HG03196 (cell line): ENCODE data around the gene MPG.

Source experiments
- ATAC-seq: cut with Tn5 transposase; IDR thresholded peaks from one replicate; pipeline ENCODE4 v1.9.1; 2021; ENCODE audit not compliant: unreplicated experiment

The MPG gene

GRCh38 chr16:50769-51591 is 27.0 kb upstream of the MPG start:
- no peak for ATAC-seq

DNA sequence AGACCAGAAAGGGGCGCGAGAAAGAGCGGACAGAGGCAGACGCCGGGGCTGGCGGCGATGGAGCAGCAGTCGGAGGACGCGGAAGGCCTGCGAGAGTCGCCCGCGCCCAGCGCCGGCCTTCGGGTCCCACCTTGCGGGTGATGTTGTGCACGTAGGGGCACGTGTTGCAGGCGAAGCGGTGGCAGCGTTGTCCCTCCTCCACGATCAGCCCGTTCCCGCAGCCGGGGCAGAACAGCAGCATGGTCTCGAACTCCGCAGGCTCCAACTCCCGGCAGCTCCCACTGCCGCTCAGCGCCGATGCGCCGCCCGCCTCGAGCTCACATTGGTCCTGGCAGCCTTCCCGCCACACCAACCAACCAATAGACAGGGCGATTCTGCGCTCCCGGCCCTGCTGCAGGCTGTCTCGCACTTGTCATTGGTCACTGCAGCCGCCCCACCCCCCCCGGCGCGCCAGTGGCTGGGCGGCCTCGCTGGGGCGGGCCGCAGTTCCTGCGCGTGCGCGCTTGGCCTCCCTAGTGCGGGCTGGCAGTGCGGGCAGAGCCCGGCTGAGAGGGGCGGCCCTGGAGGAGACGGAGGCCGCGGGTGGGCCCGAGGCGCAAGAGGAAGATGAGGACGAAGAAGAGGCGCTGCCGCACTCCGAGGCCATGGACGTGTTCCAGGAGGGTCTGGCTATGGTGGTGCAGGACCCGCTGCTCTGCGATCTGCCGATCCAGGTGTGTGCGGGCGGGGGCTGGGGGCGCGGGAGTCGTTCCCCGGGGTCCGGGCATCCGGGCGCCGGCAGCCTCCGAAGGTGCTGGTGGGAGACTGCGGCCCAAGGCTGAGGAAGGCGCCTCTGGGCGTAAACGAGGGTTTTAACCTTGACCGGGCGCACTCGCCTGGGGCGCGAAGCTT is 24.4 kb upstream of the MPG start, which contains the start of the genes POLR3K and SNRNP25:
TSS of gene POLR3K (minus strand) at position 263 of the 891 bp plus-strand sequence. CDS start at position 241, 22 bp downstream.
TSS of gene SNRNP25 (plus strand) at position 483 of the 891 bp plus-strand sequence. CDS start at position 672, 189 bp downstream.
- ATAC-seq, result peak; percentile 91

- no peak for ATAC-seq
Observed at GRCh38 chr16:54237-54581, 23.8 kb upstream of the MPG start.

- no peak for ATAC-seq
Observed at GRCh38 chr16:55571-56136, 22.4 kb upstream of the MPG start.

GRCh38 chr16:56231-56927 is 21.6 kb upstream of the MPG start:
- ATAC-seq, result no peak

GRCh38 chr16:57711-58110 is 20.3 kb upstream of the MPG start:
- ATAC-seq, result no peak

- no peak for ATAC-seq
Observed at GRCh38 chr16:58491-59439, 19.3 kb upstream of the MPG start.

DNA sequence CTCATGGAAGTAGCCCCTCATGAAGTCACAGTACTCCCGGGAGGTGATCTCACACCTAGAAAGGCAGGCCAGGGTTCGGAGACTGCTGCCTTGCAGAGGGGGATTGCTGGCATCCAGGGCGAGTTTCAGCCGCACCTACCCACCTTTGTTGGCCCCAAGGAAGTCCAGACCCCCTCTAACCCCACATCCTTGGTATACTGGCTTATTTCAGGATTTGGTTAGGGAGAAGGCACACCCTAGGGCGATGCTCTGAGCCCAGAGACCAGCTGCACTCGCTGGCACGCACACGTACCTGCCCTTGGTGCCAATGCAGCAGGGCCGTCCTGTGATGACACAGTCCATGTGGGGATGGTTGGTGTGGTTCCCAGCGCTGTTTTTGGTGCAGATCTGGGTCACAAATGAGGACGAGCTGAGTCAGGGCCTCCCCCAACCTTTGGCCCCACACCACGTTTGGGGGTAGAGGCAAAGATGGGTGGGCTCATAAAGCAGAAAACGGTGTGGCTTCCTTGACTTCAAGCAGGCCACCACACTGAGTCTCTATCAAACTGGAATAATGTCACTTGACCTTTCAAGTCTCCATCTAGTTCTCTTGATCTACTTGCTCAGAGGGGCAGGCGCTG is 18.5 kb upstream of the MPG start:
- ATAC-seq, result no peak

DNA sequence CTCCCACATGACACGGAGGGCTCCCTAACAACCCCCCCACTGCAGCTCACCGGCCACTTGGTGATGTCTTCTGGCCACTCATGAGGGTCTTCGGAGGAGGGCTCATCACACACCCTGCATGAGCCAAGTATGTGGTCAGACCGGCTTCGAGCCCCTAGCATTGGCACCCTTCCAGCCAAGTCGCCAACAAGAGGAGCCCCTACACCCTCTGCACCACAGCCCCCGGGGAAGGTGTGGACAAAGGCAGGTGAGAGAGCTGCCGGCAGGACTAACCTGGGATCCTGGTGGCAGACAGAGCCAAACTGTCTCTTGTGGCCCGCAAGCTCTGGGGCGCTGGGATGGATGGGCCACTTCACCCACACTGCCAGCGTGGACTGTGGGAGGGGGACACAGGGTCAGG is 17.9 kb upstream of the MPG start:
- no peak for ATAC-seq

DNA sequence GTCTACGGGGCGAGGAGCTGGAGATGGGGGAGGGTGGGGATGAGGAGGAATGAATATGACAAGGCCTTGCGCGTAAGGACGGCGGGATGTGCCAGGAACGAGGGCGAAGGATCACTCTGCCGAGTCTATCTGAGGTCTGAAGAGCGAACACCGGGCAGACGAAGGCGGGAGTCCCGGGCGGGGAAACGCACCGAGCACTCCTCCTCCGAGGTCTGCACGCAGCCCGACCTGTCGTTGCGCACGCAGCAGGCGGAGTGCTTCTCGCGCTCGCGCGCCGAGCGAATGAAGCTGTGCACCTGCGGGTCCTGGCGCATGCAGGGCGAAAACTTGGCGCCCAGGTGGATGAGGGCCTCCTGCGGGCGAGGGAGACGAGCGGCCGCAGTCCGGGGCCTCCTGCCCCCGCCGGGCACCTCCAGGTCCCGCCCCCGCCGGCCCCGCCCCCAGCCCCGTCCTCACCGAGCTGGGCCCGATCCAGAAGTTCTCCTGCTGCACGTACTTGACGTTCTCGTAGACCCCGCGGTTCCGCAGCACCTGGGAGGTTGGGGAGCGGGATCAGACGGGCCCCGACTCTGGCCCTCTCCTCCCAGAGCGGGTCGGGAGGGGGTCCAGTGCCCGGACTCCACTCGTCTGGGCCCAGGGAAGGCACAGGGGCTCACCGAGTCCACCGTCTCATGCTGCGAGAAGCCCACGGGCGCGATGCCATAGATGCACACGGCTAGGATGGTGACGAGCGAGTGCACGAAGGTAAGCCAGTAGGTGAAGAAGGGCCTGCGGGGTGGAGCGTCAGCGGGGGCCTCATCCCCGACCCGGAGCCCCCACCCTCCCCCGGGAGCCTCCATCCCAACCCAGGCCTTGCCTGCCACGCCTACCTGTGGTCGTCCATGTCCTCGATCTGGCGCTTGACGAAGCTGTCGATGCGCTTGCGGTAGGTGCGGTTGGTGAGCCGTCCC is 16.8 kb upstream of the MPG start:
- ATAC-seq, result no peak

GRCh38 chr16:61879-62281 is 16.1 kb upstream of the MPG start:
- ATAC-seq, result no peak

GRCh38 chr16:62283-62967 is 15.6 kb upstream of the MPG start:
- ATAC-seq, result no peak

DNA sequence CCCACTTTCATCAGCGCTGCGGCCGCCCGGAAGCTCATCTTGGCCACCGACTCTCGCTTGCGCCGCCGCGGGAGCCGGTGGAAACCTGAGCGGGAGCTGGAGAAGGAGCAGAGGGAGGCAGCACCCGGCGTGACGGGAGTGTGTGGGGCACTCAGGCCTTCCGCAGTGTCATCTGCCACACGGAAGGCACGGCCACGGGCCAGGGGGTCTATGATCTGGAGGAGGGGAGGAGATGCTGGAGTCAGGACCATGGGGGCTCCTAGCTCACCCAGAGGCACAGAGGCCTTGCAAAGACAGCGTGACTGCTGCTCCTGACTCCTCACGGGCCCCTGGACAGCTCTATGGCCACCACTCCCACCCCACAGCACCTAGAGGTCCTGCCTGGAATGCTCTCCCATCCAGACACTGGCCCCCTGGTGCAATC is 15.0 kb upstream of the MPG start:
- ATAC-seq, result no peak

- no peak for ATAC-seq
Observed at GRCh38 chr16:63466-63865, 14.6 kb upstream of the MPG start.

DNA sequence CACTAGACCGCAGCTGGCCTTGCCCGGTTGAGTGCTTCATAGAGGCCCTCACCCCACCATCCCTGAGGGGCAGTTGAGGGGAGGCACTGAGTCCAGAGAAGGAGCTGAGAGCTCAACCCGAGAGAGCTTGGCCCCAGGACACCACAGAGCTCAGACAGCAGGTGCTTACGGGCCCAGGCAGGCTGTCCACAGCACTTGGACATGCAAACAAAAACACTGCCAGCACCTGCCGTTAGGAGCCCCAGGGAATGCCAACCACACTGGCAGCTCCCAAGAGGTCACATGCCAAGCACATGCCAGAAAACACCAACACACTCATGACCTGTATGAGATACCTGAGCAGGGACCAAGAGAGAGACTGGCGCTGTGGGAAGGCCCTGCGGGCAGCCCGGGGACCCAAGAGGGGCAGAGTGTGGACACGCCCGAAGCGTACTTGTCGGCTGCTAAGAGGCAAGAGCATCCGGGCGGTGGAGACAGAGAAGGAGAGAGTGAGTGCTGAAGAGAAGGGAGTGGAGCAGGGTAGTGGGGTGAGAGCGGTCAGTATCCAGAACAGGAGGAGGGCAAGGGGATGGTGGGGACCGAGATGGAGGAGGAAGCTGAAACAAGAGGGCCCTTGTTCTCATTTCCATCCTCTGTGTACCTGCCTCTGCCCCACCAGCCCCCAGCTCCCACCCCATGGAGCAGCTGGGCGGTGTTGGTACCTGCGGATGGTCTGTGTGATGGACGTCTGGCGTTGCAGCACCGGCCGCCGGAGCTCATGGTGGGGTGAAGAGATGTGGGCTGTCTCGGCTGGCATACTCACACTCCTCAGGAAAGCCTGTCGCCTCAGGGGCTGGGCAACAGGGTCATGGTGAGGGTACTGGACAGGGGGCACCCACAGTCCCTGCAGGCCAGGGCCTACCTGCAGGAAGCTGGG is 13.8 kb upstream of the MPG start:
- no peak for ATAC-seq

GRCh38 chr16:64914-65255 is 13.1 kb upstream of the MPG start:
- ATAC-seq, result no peak

GRCh38 chr16:65745-66144 is 12.3 kb upstream of the MPG start:
- no peak for ATAC-seq
